ENCODE data around the gene DRD1. TPM values are rescaled to one million over a fixed set of nuclear protein-coding genes. Genes with fewer than 3 reads are reported as not detected.

Gene DRD1
- total RNA-seq, 1 experiment from 2014 or later = 0.54 TPM

GRCh38 chr5:175436359-175436758 lies 7.6 kb downstream of the DRD1 start:
- ChIA-PET RAD21 (ENCODE audit: low non-redundant PET in 1 of 2, low total read pairs in 2 of 2, uncharacterized antibody in 2 of 2, unreplicated experiment in 2 of 2) (no interaction called here), POLR2A (no interaction called here), CTCF (no interaction called here)
- BruUV-seq (replicated peaks) = no TSS peak
- Histone ChIP-seq H3K27me3 (ENCODE audit: insufficient read depth, low read length) (no peaks in the 10 kb centered on the region), H3K4me1 (ENCODE audit: control insufficient read depth in 1 of 2, insufficient read depth in 2 of 2, low read length in 2 of 2) (no peaks in the 10 kb centered on the region), H2AFZ (ENCODE audit: low read depth, low read length, poor library complexity, severe bottlenecking) (no peak overlapping the region), H3K9ac (ENCODE audit: low read length) (no peak overlapping the region), H3K9me2 (ENCODE audit: insufficient read depth) (no peaks in the 10 kb centered on the region), H3K79me2 (ENCODE audit: insufficient read depth, low read length) (no peaks in the 10 kb centered on the region), H3K4me3 (replicated peaks in 1 of 2; ENCODE audit: low read depth in 1 of 2, low read length in 2 of 2) (no peak overlapping the region), H4K20me1 (ENCODE audit: insufficient read depth) (no peaks in the 10 kb centered on the region), H3K9me3 (ENCODE audit: control insufficient read depth in 1 of 2, insufficient read depth in 1 of 2, low read depth in 1 of 2, low read length in 2 of 2) (no peaks in the 10 kb centered on the region), H3K27ac (ENCODE audit: low read depth, low read length) (no peak overlapping the region), H3K4me2 (ENCODE audit: low read length) (no peak overlapping the region), H3K36me3 (ENCODE audit: control insufficient read depth in 1 of 2, insufficient read depth in 2 of 2, low read length in 2 of 2) (no peaks in the 10 kb centered on the region)
- intact Hi-C loops (cut with micrococcal nuclease) = no loop called here
- ATAC-seq (no peak), DNase-seq (ENCODE audit: low read depth, low spot score) (no peak)
- no peak for TF ChIP-seq ELF1 (IDR thresholded peaks at IDR 0.05; ENCODE audit: borderline replicate concordance, low read depth)
- TF ChIP-seq EZH2phosphoT487 (IDR thresholded peaks at IDR 0.05; ENCODE audit: borderline replicate concordance) = no peak
- TF ChIP-seq, protein P1, sequence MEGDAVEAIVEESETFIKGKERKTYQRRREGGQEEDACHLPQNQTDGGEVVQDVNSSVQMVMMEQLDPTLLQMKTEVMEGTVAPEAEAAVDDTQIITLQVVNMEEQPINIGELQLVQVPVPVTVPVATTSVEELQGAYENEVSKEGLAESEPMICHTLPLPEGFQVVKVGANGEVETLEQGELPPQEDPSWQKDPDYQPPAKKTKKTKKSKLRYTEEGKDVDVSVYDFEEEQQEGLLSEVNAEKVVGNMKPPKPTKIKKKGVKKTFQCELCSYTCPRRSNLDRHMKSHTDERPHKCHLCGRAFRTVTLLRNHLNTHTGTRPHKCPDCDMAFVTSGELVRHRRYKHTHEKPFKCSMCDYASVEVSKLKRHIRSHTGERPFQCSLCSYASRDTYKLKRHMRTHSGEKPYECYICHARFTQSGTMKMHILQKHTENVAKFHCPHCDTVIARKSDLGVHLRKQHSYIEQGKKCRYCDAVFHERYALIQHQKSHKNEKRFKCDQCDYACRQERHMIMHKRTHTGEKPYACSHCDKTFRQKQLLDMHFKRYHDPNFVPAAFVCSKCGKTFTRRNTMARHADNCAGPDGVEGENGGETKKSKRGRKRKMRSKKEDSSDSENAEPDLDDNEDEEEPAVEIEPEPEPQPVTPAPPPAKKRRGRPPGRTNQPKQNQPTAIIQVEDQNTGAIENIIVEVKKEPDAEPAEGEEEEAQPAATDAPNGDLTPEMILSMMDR (IDR thresholded peaks at IDR 0.05 in 2 of 3, conservative IDR thresholded peaks at IDR 0.05 in 1 of 3; ENCODE audit: borderline replicate concordance in 1 of 3, insufficient read depth in 1 of 3, low read depth in 2 of 3, low read length in 2 of 3) = no peak
- no peak for TF ChIP-seq EGR1 (IDR thresholded peaks at IDR 0.05; ENCODE audit: low read depth)
- no peak for TF ChIP-seq EZH2 (IDR thresholded peaks at IDR 0.05)
- no peak for TF ChIP-seq ZNF274 (IDR thresholded peaks at IDR 0.05; ENCODE audit: low read depth, low read length)
- TF ChIP-seq CBX3 (IDR thresholded peaks at IDR 0.05; ENCODE audit: low read depth) = no peak
- TF ChIP-seq, protein P2, sequence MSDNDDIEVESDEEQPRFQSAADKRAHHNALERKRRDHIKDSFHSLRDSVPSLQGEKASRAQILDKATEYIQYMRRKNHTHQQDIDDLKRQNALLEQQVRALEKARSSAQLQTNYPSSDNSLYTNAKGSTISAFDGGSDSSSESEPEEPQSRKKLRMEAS (IDR thresholded peaks at IDR 0.05) = no peak

DNA sequence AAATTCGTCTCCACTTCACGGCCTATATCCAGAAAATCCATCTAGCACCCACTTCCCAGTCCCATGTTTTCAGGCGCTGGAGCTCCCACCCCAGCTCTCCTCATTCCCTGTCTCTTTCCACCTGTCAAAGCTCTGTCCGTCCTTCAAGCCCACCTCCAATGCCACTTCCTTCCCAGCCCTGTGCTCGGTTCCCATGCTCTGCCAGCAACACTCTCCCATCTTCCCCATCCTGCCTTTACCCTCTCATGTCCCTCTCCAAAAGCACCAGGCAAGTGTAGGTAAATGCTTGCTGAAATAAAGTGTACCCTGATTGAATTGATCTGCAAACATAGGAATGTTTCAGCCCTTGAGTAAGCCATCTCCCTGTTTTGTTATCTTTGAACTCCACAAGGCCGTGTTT lies 9.2 kb downstream of the DRD1 start:
- TF ChIP-seq YY1 (IDR thresholded peaks at IDR 0.05; ENCODE audit: extremely low read depth, insufficient replicate concordance, low read depth, low read length) (no peak), ZFX (IDR thresholded peaks at IDR 0.05) (no peak), CEBPB (IDR thresholded peaks at IDR 0.05; ENCODE audit: low read depth) (no peak)
- TF ChIP-seq, protein P3, sequence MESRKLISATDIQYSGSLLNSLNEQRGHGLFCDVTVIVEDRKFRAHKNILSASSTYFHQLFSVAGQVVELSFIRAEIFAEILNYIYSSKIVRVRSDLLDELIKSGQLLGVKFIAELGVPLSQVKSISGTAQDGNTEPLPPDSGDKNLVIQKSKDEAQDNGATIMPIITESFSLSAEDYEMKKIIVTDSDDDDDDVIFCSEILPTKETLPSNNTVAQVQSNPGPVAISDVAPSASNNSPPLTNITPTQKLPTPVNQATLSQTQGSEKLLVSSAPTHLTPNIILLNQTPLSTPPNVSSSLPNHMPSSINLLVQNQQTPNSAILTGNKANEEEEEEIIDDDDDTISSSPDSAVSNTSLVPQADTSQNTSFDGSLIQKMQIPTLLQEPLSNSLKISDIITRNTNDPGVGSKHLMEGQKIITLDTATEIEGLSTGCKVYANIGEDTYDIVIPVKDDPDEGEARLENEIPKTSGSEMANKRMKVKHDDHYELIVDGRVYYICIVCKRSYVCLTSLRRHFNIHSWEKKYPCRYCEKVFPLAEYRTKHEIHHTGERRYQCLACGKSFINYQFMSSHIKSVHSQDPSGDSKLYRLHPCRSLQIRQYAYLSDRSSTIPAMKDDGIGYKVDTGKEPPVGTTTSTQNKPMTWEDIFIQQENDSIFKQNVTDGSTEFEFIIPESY (IDR thresholded peaks at IDR 0.05; ENCODE audit: extremely low read depth, insufficient replicate concordance, low read length) = no peak
- ATAC-seq = no peak
- no peaks in the 10 kb centered on the region for H4K20me1 ChIP-seq (ENCODE audit: insufficient read depth)
- H3K4me3 ChIP-seq (replicated peaks in 1 of 2; ENCODE audit: low read depth in 1 of 2, low read length in 2 of 2) = no peak overlapping the region
- H3K27me3 ChIP-seq (ENCODE audit: insufficient read depth, low read length) = no peaks in the 10 kb centered on the region
- H3K9me2 ChIP-seq (ENCODE audit: insufficient read depth) = no peaks in the 10 kb centered on the region
- RAD21 ChIA-PET (ENCODE audit: low non-redundant PET in 1 of 2, low total read pairs in 2 of 2, uncharacterized antibody in 2 of 2, unreplicated experiment in 2 of 2) = no interaction called here
- no peak overlapping the region for H3K4me2 ChIP-seq (ENCODE audit: low read length)
- no peak overlapping the region for H3K9ac ChIP-seq (ENCODE audit: low read length)
- no peaks in the 10 kb centered on the region for H3K4me1 ChIP-seq (ENCODE audit: control insufficient read depth in 1 of 2, insufficient read depth in 2 of 2, low read length in 2 of 2)
- no peaks in the 10 kb centered on the region for H3K9me3 ChIP-seq (ENCODE audit: control insufficient read depth in 1 of 2, insufficient read depth in 1 of 2, low read depth in 1 of 2, low read length in 2 of 2)
- no peaks in the 10 kb centered on the region for H3K79me2 ChIP-seq (ENCODE audit: insufficient read depth, low read length)
- POLR2A ChIA-PET = no interaction called here
- no peak for DNase-seq (ENCODE audit: low read depth, low spot score)
- no peak overlapping the region for H3K27ac ChIP-seq (ENCODE audit: low read depth, low read length)
- CTCF ChIA-PET = no interaction called here
- intact Hi-C loops (cut with micrococcal nuclease) = no loop called here
- BruUV-seq (replicated peaks) = no TSS peak
- H2AFZ ChIP-seq (ENCODE audit: low read depth, low read length, poor library complexity, severe bottlenecking) = no peak overlapping the region
- H3K36me3 ChIP-seq (ENCODE audit: control insufficient read depth in 1 of 2, insufficient read depth in 2 of 2, low read length in 2 of 2) = no peaks in the 10 kb centered on the region

All from HCT116 (cell line).